WI38 (cell line): ENCODE measurements around the gene DNAH11.
"Not testable (repeated sequence)": the region's sequence is repeated elsewhere in the genome, so short reads cannot be mapped to it uniquely, and the experiment has no call there.

Experiments
- H3K4me3 ChIP-seq: 2 replicates; pipeline ENCODE4 v1.5.1; 2011; ENCODE audit warnings: low read depth, mild to moderate bottlenecking, control low read depth, low read length
- CTCF ChIP-seq: IDR thresholded peaks from 2 replicates; pipeline ENCODE4 v1.5.1; 2012; ENCODE audit warnings: low read depth, mild to moderate bottlenecking, control low read depth, low read length

The DNAH11 gene

DNA sequence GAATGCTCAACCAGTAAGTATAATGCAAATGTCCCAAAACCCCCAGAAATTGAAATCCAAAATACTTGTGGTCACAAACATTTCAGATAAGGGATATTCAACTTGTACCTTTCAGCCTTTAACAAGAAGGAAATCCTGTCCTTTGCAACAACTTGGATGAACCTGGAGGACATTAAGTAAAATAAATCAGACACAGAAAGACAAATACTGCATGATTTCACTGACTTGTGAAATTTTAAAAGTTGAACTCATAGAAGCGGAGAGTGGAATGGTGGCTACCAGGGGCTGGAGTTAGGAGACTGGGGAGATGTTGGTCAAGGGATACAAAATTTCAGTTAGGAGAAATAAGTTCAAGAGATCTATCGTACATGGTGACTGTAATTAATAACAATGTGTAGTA lies 187.6 kb downstream of the DNAH11 start:
- TF ChIP-seq CTCF, result no peak
- no peak overlapping the region for H3K4me3 ChIP-seq

GRCh38 chr7:21731977-21732376 lies 189.1 kb downstream of the DNAH11 start:
- H3K4me3 ChIP-seq, result no peak overlapping the region
- no peak for TF ChIP-seq CTCF

DNA sequence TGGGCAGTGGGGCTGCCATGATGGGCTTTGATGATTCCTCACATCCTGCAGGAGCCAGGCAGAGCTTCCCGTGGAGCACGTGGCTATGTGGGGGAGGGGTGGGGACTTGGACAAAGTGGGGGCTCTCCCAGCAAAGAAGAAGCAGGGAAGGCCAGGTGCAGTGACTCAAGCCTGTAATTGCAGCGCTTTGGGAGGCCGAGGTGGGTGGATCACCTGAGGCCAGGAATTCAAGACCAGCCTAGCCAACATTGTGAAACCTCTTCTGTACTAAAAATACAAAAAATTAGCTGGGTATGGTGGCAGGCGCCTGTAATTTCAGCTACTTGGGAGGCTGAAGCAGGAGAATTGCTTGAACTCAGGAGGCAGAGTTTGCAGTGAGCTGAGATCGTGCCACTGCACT lies 190.1 kb downstream of the DNAH11 start:
- not testable (repeated sequence) for H3K4me3 ChIP-seq

DNA sequence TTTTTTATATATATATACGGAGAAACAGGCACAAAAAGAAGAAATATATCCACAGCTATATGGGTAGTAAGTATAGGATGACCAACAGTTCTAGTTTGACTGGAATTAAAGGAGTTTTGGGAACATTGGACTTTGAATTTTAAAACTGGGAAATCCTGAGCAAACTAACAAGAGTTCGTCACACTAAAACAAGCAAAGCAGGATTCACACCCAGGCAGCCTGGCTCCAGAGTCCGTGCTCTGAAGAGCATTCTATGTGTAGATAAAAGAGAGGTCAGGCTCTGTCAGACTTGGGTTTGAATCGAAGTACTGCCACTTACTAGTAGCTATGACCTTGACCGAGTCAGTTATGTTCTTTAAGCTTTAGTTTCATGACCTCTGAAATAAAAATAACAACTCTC lies 191.0 kb downstream of the DNAH11 start:
- no peak overlapping the region for H3K4me3 ChIP-seq
- no peak for TF ChIP-seq CTCF

DNA sequence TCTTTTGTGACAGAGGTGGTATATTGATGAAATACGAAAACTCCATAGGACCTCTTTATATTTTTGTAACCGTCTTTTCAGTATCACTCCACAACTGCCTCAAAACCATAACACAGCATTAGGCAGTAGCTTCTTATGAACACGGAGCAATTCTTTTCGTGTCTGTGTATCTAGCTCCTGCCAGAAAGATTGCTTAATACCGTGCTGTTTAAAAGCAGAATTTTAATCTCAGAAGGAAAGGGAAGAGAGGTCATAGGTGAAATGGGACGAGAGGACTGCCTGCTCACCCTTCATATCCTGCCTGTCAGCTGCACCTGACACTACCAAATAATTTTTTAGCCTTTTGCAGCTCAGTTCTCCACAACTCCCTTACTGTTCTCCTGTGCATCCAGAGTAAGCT lies 200.7 kb downstream of the DNAH11 start:
- no peak overlapping the region for H3K4me3 ChIP-seq
- TF ChIP-seq CTCF, result no peak

GRCh38 chr7:21746949-21747348 lies 204.1 kb downstream of the DNAH11 start:
- TF ChIP-seq CTCF, result no peak
- H3K4me3 ChIP-seq, result no peak overlapping the region

DNA sequence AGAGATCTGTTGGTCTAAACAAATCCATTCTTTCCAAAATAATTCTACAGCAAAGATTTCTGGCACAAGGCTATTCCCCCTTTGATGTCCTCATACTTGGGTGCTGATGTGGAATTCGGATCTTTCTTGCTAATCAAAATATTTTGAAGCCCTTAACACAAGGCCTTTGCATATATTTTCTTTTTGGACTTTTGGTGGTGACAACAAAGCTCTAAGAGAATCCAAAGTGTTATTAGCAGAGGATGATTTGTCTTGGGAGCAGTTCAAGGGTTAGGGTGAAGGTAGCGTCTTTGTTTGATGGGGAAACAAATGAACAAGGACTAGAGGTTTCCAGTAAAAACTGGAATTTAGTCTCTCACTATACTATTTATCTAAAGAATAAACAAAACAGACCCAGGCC lies 205.0 kb downstream of the DNAH11 start:
- no peak overlapping the region for H3K4me3 ChIP-seq
- no peak for TF ChIP-seq CTCF

DNA sequence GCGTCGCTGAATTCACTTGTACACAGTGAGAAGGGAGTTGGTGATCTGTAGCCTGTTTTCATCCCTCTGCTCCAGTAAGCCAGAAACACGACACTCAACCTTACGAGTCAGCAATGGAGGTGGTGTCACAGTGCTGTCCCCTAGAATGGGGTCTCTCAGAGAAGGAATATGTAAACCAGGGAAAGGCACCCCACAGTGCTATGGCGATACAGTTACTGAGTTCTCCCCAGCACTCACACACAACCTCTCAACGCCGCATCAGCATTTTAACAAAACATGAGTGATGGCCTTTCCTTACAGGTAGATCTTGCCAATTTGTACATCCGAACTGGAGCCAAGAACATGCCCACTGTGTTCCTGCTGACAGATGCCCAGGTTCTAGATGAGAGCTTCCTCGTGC lies 206.5 kb downstream of the DNAH11 start:
- no peak overlapping the region for H3K4me3 ChIP-seq
- TF ChIP-seq CTCF, result no peak
